Loucy (cell line): ENCODE measurements around the gene KAZALD1.

ENCODE experiments used
- H2AFZ ChIP-seq: fragments of 200-600 bp; sonication (generic); 2 replicates; pipeline ENCODE4 v1.6.0; 2016; ENCODE audit warnings: antibody characterized with exemption, mild to moderate bottlenecking, low read length, moderate library complexity
- H3F3A ChIP-seq: fragments of 200-600 bp; 2 replicates; pipeline ENCODE4 v1.6.0; 2016; ENCODE audit warnings: antibody characterized with exemption, low read depth, mild to moderate bottlenecking
- H3K27me3 ChIP-seq: fragments of 200-600 bp; sonication (generic); 2 replicates; pipeline ENCODE4 v1.6.1; 2014; ENCODE audit warnings: low read length, mild to moderate bottlenecking; ENCODE audit not compliant: insufficient read depth, poor library complexity, severe bottlenecking
- H3K36me3 ChIP-seq: fragments of 200-600 bp; sonication (generic); 2 replicates; pipeline ENCODE4 v1.6.1; 2016; ENCODE audit warnings: low read length; ENCODE audit not compliant: insufficient read depth
- H3K4me1 ChIP-seq: fragments of 200-600 bp; sonication (generic); 2 replicates; pipeline ENCODE4 v1.5.1; 2014; ENCODE audit warnings: low read length, mild to moderate bottlenecking; ENCODE audit not compliant: insufficient read depth, poor library complexity, severe bottlenecking
- H3K4me2 ChIP-seq: fragments of 200-600 bp; sonication (generic); 2 replicates; pipeline ENCODE4 v1.6.0; 2014; ENCODE audit warnings: antibody characterized with exemption, low read length, low read depth, mild to moderate bottlenecking; ENCODE audit not compliant: poor library complexity, severe bottlenecking
- H3K4me3 ChIP-seq: fragments of 200-600 bp; sonication (generic); 2 replicates; pipeline ENCODE4 v1.5.1; 2014; ENCODE audit warnings: low read length, mild to moderate bottlenecking, mixed read lengths; ENCODE audit not compliant: poor library complexity, severe bottlenecking
- H3K79me2 ChIP-seq: fragments of 200-600 bp; sonication (generic); 2 replicates; pipeline ENCODE4 v1.6.1; 2014; ENCODE audit warnings: low read length; ENCODE audit not compliant: insufficient read depth
- H3K9ac ChIP-seq: fragments of 200-600 bp; sonication (generic); 2 replicates; pipeline ENCODE4 v1.6.0; 2014; ENCODE audit warnings: mild to moderate bottlenecking, low read depth, low read length, moderate library complexity; ENCODE audit not compliant: poor library complexity, severe bottlenecking
- H3K9me2 ChIP-seq: fragments of 200-600 bp; sonication (generic); replicated peaks from 2 replicates; pipeline ENCODE4 v1.6.1; 2016; ENCODE audit warnings: low read depth, low read length, mixed read lengths
- H3K9me3 ChIP-seq: fragments of 200-600 bp; sonication (generic); 2 replicates; pipeline ENCODE4 v1.6.1; 2014; ENCODE audit warnings: mild to moderate bottlenecking, antibody characterized with exemption, low read length, low read depth; ENCODE audit not compliant: insufficient read depth
- H4K20me1 ChIP-seq: fragments of 200-600 bp; sonication (generic); 2 replicates; pipeline ENCODE4 v1.6.0; 2014; ENCODE audit warnings: antibody characterized with exemption, low read length, mild to moderate bottlenecking; ENCODE audit not compliant: insufficient read depth, poor library complexity, severe bottlenecking
- CTCF ChIP-seq: fragments of 200-600 bp; sonication (generic); conservative IDR thresholded peaks from 2 replicates; pipeline ENCODE4 v1.5.1; 2014; ENCODE audit warnings: mild to moderate bottlenecking, antibody characterized with exemption, low read length
- EZH2phosphoT487 ChIP-seq: fragments of 200-600 bp; IDR thresholded peaks from 2 replicates; pipeline ENCODE4 v1.6.1; 2018; ENCODE audit warnings: antibody characterized with exemption, mild to moderate bottlenecking, moderate library complexity, borderline replicate concordance

KAZALD1 gene

GRCh38 chr10:101111547-101111946, 49.8 kb downstream of the KAZALD1 start:
- no peak overlapping the region for H3K4me2 ChIP-seq
- no peak overlapping the region for H2AFZ ChIP-seq
- no peaks in the 10 kb centered on the region for H4K20me1 ChIP-seq
- no peak overlapping the region for H3K9ac ChIP-seq
- no peaks in the 10 kb centered on the region for H3K79me2 ChIP-seq
- H3K9me3 ChIP-seq = no peaks in the 10 kb centered on the region
- no peaks in the 10 kb centered on the region for H3K9me2 ChIP-seq
- H3K27me3 ChIP-seq = no peaks in the 10 kb centered on the region
- no peaks in the 10 kb centered on the region for H3F3A ChIP-seq
- H3K4me1 ChIP-seq = no peaks in the 10 kb centered on the region
- no peak for TF ChIP-seq EZH2phosphoT487
- no peak for TF ChIP-seq CTCF
- no peaks in the 10 kb centered on the region for H3K36me3 ChIP-seq
- H3K4me3 ChIP-seq = no peak overlapping the region

- Histone ChIP-seq H3K4me1 (no peaks in the 10 kb centered on the region), H3K36me3 (no peaks in the 10 kb centered on the region), H3K9me2 (no peaks in the 10 kb centered on the region), H3K9ac (no peak overlapping the region), H2AFZ (no peak overlapping the region), H3K27me3 (no peaks in the 10 kb centered on the region), H3K4me2 (no peak overlapping the region), H4K20me1 (no peaks in the 10 kb centered on the region), H3K79me2 (no peaks in the 10 kb centered on the region), H3K4me3 (no peak overlapping the region), H3K9me3 (no peaks in the 10 kb centered on the region), H3F3A (no peaks in the 10 kb centered on the region)
- TF ChIP-seq EZH2phosphoT487 (no peak), CTCF (no peak)
These were observed 51.2 kb downstream of the KAZALD1 start for GRCh38 chr10:101112799-101113594.

- Histone ChIP-seq H3K4me1 (no peaks in the 10 kb centered on the region), H3K79me2 (no peaks in the 10 kb centered on the region), H4K20me1 (no peaks in the 10 kb centered on the region), H3K36me3 (no peaks in the 10 kb centered on the region), H3K9ac (no peak overlapping the region), H3K27me3 (no peaks in the 10 kb centered on the region), H3F3A (no peaks in the 10 kb centered on the region), H3K4me2 (no peak overlapping the region), H2AFZ (no peak overlapping the region), H3K4me3 (no peak overlapping the region), H3K9me3 (no peaks in the 10 kb centered on the region), H3K9me2 (no peaks in the 10 kb centered on the region)
- TF ChIP-seq CTCF = no peak
- TF ChIP-seq EZH2phosphoT487 = no peak
These were observed 52.2 kb downstream of the KAZALD1 start for GRCh38 chr10:101113890-101114403.
